IPS-20b (cell line): ENCODE results near the gene SETD7.
"Not testable (repeated sequence)": the region's sequence is repeated elsewhere in the genome, so short reads cannot be mapped to it uniquely, and the experiment has no call there.

ENCODE experiments used
- H3K27ac ChIP-seq: one replicate; pipeline ENCODE4 v1.5.1; 2013; ENCODE audit warnings: low read length
- H3K27me3 ChIP-seq: 2 replicates; pipeline ENCODE4 v1.6.1; 2013; ENCODE audit warnings: mild to moderate bottlenecking, low read length, inconsistent platforms; ENCODE audit not compliant: insufficient read depth
- H3K36me3 ChIP-seq: 2 replicates; pipeline ENCODE4 v1.6.1; 2013; ENCODE audit warnings: low read depth, mild to moderate bottlenecking, inconsistent platforms, low read length, moderate library complexity; ENCODE audit not compliant: insufficient read depth
- H3K4me1 ChIP-seq: 2 replicates; pipeline ENCODE4 v1.6.1; 2013; ENCODE audit warnings: mild to moderate bottlenecking, control low read depth, inconsistent platforms, low read length, moderate library complexity; ENCODE audit not compliant: insufficient read depth
- H3K4me3 ChIP-seq: 2 replicates; pipeline ENCODE4 v1.5.1; 2013; ENCODE audit warnings: mild to moderate bottlenecking, low read length, inconsistent platforms
- H3K9ac ChIP-seq: 2 replicates; pipeline ENCODE4 v1.6.1; 2013; ENCODE audit warnings: low read depth, mild to moderate bottlenecking, inconsistent platforms, low read length, moderate library complexity
- H3K9me3 ChIP-seq: 2 replicates; pipeline ENCODE4 v1.6.1; 2013; ENCODE audit warnings: mild to moderate bottlenecking, low read depth, low read length, inconsistent platforms; ENCODE audit not compliant: insufficient read depth

The SETD7 gene

GRCh38 chr4:139472852-139473251 is 83.2 kb downstream of the SETD7 start:
- Histone ChIP-seq H3K9me3 (peaks cover 6% of the 10 kb centered on the region), H3K4me1 (no peaks in the 10 kb centered on the region), H3K4me3 (no peak overlapping the region), H3K27ac (no peak overlapping the region), H3K9ac (no peak overlapping the region), H3K27me3 (no peaks in the 10 kb centered on the region), H3K36me3 (peaks cover 11% of the 10 kb centered on the region)

GRCh38 chr4:139470997-139471665 is 84.9 kb downstream of the SETD7 start:
- peaks cover 11% of the 10 kb centered on the region for H3K36me3 ChIP-seq
- H3K4me3 ChIP-seq, result no peak overlapping the region
- peaks cover 6% of the 10 kb centered on the region for H3K9me3 ChIP-seq
- H3K9ac ChIP-seq, result no peak overlapping the region
- H3K27me3 ChIP-seq, result no peaks in the 10 kb centered on the region
- no peak overlapping the region for H3K27ac ChIP-seq
- no peaks in the 10 kb centered on the region for H3K4me1 ChIP-seq

- H3K9ac ChIP-seq, result no peak overlapping the region
- H3K4me3 ChIP-seq, result no peak overlapping the region
- H3K4me1 ChIP-seq, result no peaks in the 10 kb centered on the region
- no peak overlapping the region for H3K27ac ChIP-seq
- H3K27me3 ChIP-seq, result no peaks in the 10 kb centered on the region
- H3K9me3 ChIP-seq, result peaks cover 6% of the 10 kb centered on the region
- H3K36me3 ChIP-seq, result peaks cover 11% of the 10 kb centered on the region
These were observed 85.7 kb downstream of the SETD7 start for GRCh38 chr4:139470295-139470694.

GRCh38 chr4:139469869-139470268 is 86.2 kb downstream of the SETD7 start:
- Histone ChIP-seq H3K4me3 (no peak overlapping the region), H3K27ac (no peak overlapping the region), H3K27me3 (no peaks in the 10 kb centered on the region), H3K9me3 (peaks cover 6% of the 10 kb centered on the region), H3K4me1 (no peaks in the 10 kb centered on the region), H3K9ac (no peak overlapping the region), H3K36me3 (peaks cover 11% of the 10 kb centered on the region)

GRCh38 chr4:139469216-139469615 is 86.8 kb downstream of the SETD7 start:
- H3K27ac ChIP-seq, result no peak overlapping the region
- H3K4me1 ChIP-seq, result no peaks in the 10 kb centered on the region
- H3K27me3 ChIP-seq, result no peaks in the 10 kb centered on the region
- peaks cover 6% of the 10 kb centered on the region for H3K9me3 ChIP-seq
- no peak overlapping the region for H3K9ac ChIP-seq
- peaks cover 11% of the 10 kb centered on the region for H3K36me3 ChIP-seq
- no peak overlapping the region for H3K4me3 ChIP-seq

GRCh38 chr4:139468756-139469155 is 87.3 kb downstream of the SETD7 start:
- not testable (repeated sequence) for H3K9ac ChIP-seq, H3K27ac ChIP-seq, H3K4me3 ChIP-seq, H3K27me3 ChIP-seq, H3K9me3 ChIP-seq, H3K4me1 ChIP-seq
- H3K36me3 ChIP-seq, result peaks cover 11% of the 10 kb centered on the region

GRCh38 chr4:139465922-139466321 is 90.1 kb downstream of the SETD7 start:
- Histone ChIP-seq H3K27me3 (no peaks in the 10 kb centered on the region), H3K9me3 (no peaks in the 10 kb centered on the region), H3K36me3 (no peaks in the 10 kb centered on the region), H3K27ac (no peak overlapping the region), H3K4me1 (peaks cover 6% of the 10 kb centered on the region; the same call in 1 of the 2 replicates), H3K9ac (no peak overlapping the region), H3K4me3 (no peak overlapping the region)

- H3K9ac ChIP-seq, H3K4me3 ChIP-seq, H3K27me3 ChIP-seq, H3K27ac ChIP-seq, H3K36me3 ChIP-seq, H3K9me3 ChIP-seq: not testable (repeated sequence)
- peaks cover 18% of the 10 kb centered on the region; the same call in 1 of the 2 replicates for H3K4me1 ChIP-seq
These were observed 91.5 kb downstream of the SETD7 start for GRCh38 chr4:139464512-139464911.

GRCh38 chr4:139461022-139461628 is 94.9 kb downstream of the SETD7 start:
- Histone ChIP-seq H3K9me3 (no peaks in the 10 kb centered on the region), H3K4me3 (peak overlapping the region; percentile 47; the same call in 1 of the 2 replicates), H3K27me3 (no peaks in the 10 kb centered on the region), H3K36me3 (no peaks in the 10 kb centered on the region), H3K9ac (peak overlapping the region; percentile 67; the same call in 1 of the 2 replicates), H3K27ac (peak overlapping the region; percentile 64), H3K4me1 (peaks cover 21% of the 10 kb centered on the region)

- H3K27me3 ChIP-seq, result no peaks in the 10 kb centered on the region
- H3K27ac ChIP-seq, result peak overlapping the region; percentile 64
- no peaks in the 10 kb centered on the region for H3K9me3 ChIP-seq
- H3K36me3 ChIP-seq, result no peaks in the 10 kb centered on the region
- peaks cover 27% of the 10 kb centered on the region for H3K4me1 ChIP-seq
- H3K9ac ChIP-seq, result peak overlapping the region; percentile 67; the same call in 1 of the 2 replicates
- H3K4me3 ChIP-seq, result peak overlapping the region; percentile 47; the same call in 1 of the 2 replicates
These were observed 95.5 kb downstream of the SETD7 start for GRCh38 chr4:139460565-139460964.

- Histone ChIP-seq H3K36me3 (no peaks in the 10 kb centered on the region), H3K4me1 (peaks cover 34% of the 10 kb centered on the region), H3K27ac (no peak overlapping the region), H3K9ac (no peak overlapping the region), H3K9me3 (no peaks in the 10 kb centered on the region), H3K4me3 (no peak overlapping the region), H3K27me3 (no peaks in the 10 kb centered on the region)
These were observed 97.0 kb downstream of the SETD7 start for GRCh38 chr4:139458999-139459398.

GRCh38 chr4:139458543-139458942 is 97.5 kb downstream of the SETD7 start:
- no peaks in the 10 kb centered on the region for H3K36me3 ChIP-seq
- H3K27me3 ChIP-seq, result no peaks in the 10 kb centered on the region
- no peak overlapping the region for H3K4me3 ChIP-seq
- H3K27ac ChIP-seq, result no peak overlapping the region
- H3K9me3 ChIP-seq, result no peaks in the 10 kb centered on the region
- no peak overlapping the region for H3K9ac ChIP-seq
- H3K4me1 ChIP-seq, result peaks cover 34% of the 10 kb centered on the region
